Type B pancreatic cell (in vitro differentiated cells): Measurements from ENCODE around the gene XPNPEP2. TPM values are rescaled to one million over a fixed set of nuclear protein-coding genes. Genes with fewer than 3 reads are reported as not detected.

Experiments used
- DNase-seq: peaks from one replicate; pipeline ENCODE4 v3.0.0; 2021; ENCODE audit warnings: mixed read lengths; ENCODE audit not compliant: unreplicated experiment; ENCODE audit errors: extremely low spot score
- H3K27ac Mint-ChIP-seq: 2 replicates; pipeline ENCODE4 v1.8.0; 2021; ENCODE audit warnings: mild to moderate bottlenecking, mixed read lengths
- H3K27me3 Mint-ChIP-seq: 2 replicates; pipeline ENCODE4 v1.8.0; 2021; ENCODE audit warnings: mixed read lengths
- H3K36me3 Mint-ChIP-seq: 2 replicates; pipeline ENCODE4 v1.8.0; 2021; ENCODE audit warnings: mixed read lengths
- H3K4me1 Mint-ChIP-seq: one replicate; pipeline ENCODE4 v1.8.0; 2021; ENCODE audit warnings: mixed read lengths; ENCODE audit not compliant: unreplicated experiment
- H3K4me3 Mint-ChIP-seq: 2 replicates; pipeline ENCODE4 v1.8.0; 2021; ENCODE audit warnings: mild to moderate bottlenecking, mixed read lengths
- H3K9me3 Mint-ChIP-seq: 2 replicates; pipeline ENCODE4 v1.8.0; 2021; ENCODE audit warnings: mixed read lengths
- CTCF ChIP-seq: fragments of 200-600 bp; sonication (generic); conservative IDR thresholded peaks from 2 replicates; pipeline ENCODE4 v1.5.0; 2021; ENCODE audit warnings: antibody characterized with exemption, mild to moderate bottlenecking
- total RNA-seq: library from RNA; stranded (reverse); gene quantifications from 2 replicates; pipeline ENCODE4 v1.2.1, GENCODE V29; 2021; ENCODE audit warnings: low replicate concordance

The XPNPEP2 gene
- total RNA-seq, 1 donor from 2014 or later = 1.2 TPM

- Mint-ChIP-seq H3K36me3 (no peaks in the 10 kb centered on the region), H3K4me3 (no peak overlapping the region), H3K27me3 (no peaks in the 10 kb centered on the region), H3K27ac (no peak overlapping the region), H3K4me1 (no peaks in the 10 kb centered on the region), H3K9me3 (no peaks in the 10 kb centered on the region)
- no peak for DNase-seq
- no peak for TF ChIP-seq CTCF
Observed at GRCh38 chrX:129719268-129719667, 19.5 kb upstream of the XPNPEP2 start.

GRCh38 chrX:129719931-129720530 lies 18.7 kb upstream of the XPNPEP2 start:
- H3K27ac Mint-ChIP-seq = no peak overlapping the region
- no peaks in the 10 kb centered on the region for H3K36me3 Mint-ChIP-seq
- no peak overlapping the region for H3K4me3 Mint-ChIP-seq
- H3K27me3 Mint-ChIP-seq = no peaks in the 10 kb centered on the region
- DNase-seq = no peak
- no peak for TF ChIP-seq CTCF
- no peaks in the 10 kb centered on the region for H3K4me1 Mint-ChIP-seq
- H3K9me3 Mint-ChIP-seq = no peaks in the 10 kb centered on the region

- H3K36me3 Mint-ChIP-seq = no peaks in the 10 kb centered on the region
- no peaks in the 10 kb centered on the region for H3K4me1 Mint-ChIP-seq
- no peak for TF ChIP-seq CTCF
- H3K4me3 Mint-ChIP-seq = no peak overlapping the region
- no peaks in the 10 kb centered on the region for H3K27me3 Mint-ChIP-seq
- H3K9me3 Mint-ChIP-seq = no peaks in the 10 kb centered on the region
- no peak overlapping the region for H3K27ac Mint-ChIP-seq
- DNase-seq = no peak
Observed at GRCh38 chrX:129720741-129721140, 18.0 kb upstream of the XPNPEP2 start.

- no peaks in the 10 kb centered on the region for H3K4me1 Mint-ChIP-seq
- no peak overlapping the region for H3K27ac Mint-ChIP-seq
- no peak for TF ChIP-seq CTCF
- no peaks in the 10 kb centered on the region for H3K36me3 Mint-ChIP-seq
- DNase-seq = no peak
- H3K27me3 Mint-ChIP-seq = no peaks in the 10 kb centered on the region
- H3K4me3 Mint-ChIP-seq = no peak overlapping the region
- no peaks in the 10 kb centered on the region for H3K9me3 Mint-ChIP-seq
Observed at GRCh38 chrX:129721414-129721813, 17.4 kb upstream of the XPNPEP2 start.

- Mint-ChIP-seq H3K4me1 (no peaks in the 10 kb centered on the region), H3K27me3 (no peaks in the 10 kb centered on the region), H3K27ac (no peak overlapping the region), H3K36me3 (no peaks in the 10 kb centered on the region), H3K9me3 (no peaks in the 10 kb centered on the region), H3K4me3 (no peak overlapping the region)
- DNase-seq = no peak
- no peak for TF ChIP-seq CTCF
Observed at GRCh38 chrX:129721870-129722269, 16.9 kb upstream of the XPNPEP2 start.

GRCh38 chrX:129723511-129723910 lies 15.3 kb upstream of the XPNPEP2 start:
- H3K27me3 Mint-ChIP-seq = no peaks in the 10 kb centered on the region
- H3K36me3 Mint-ChIP-seq = no peaks in the 10 kb centered on the region
- DNase-seq = no peak
- no peak for TF ChIP-seq CTCF
- H3K9me3 Mint-ChIP-seq = no peaks in the 10 kb centered on the region
- H3K4me3 Mint-ChIP-seq = no peak overlapping the region
- no peaks in the 10 kb centered on the region for H3K4me1 Mint-ChIP-seq
- H3K27ac Mint-ChIP-seq = no peak overlapping the region
